SU-DHL-6 (cell line): ENCODE data around the gene HMCN2.

Experiments
- H2AFZ ChIP-seq: fragments of 200-600 bp; sonication (generic); 2 replicates; pipeline ENCODE4 v1.6.1; 2014; ENCODE audit warnings: low read depth, mild to moderate bottlenecking, moderate library complexity, mixed read lengths, antibody characterized with exemption, low read length; ENCODE audit not compliant: severe bottlenecking
- H3F3A ChIP-seq: fragments of 200-600 bp; shearing (Covaris generic); 2 replicates; pipeline ENCODE4 v1.6.0; 2016; ENCODE audit warnings: antibody characterized with exemption, mild to moderate bottlenecking; ENCODE audit not compliant: insufficient read depth
- H3K27ac ChIP-seq: fragments of 200-600 bp; sonication (generic); 2 replicates; pipeline ENCODE4 v1.5.1; 2016; ENCODE audit warnings: low read depth, mild to moderate bottlenecking, low read length, moderate library complexity, mixed read lengths
- H3K27me3 ChIP-seq: fragments of 200-600 bp; sonication (generic), shearing (Covaris generic); 2 replicates; pipeline ENCODE4 v1.6.0; 2014; ENCODE audit warnings: mild to moderate bottlenecking, low read length
- H3K36me3 ChIP-seq: fragments of 200-600 bp; sonication (generic); 2 replicates; pipeline ENCODE4 v1.6.1; 2014; ENCODE audit warnings: mild to moderate bottlenecking, low read length, mixed read lengths
- H3K4me2 ChIP-seq: fragments of 300-600, 200-600 bp; shearing (Covaris generic), sonication (generic); 2 replicates; pipeline ENCODE4 v1.6.0; 2014; ENCODE audit warnings: low read length, low read depth, mild to moderate bottlenecking; ENCODE audit not compliant: poor library complexity, severe bottlenecking
- H3K4me3 ChIP-seq: fragments of 200-600 bp; sonication (generic); 2 replicates; pipeline ENCODE4 v1.5.1; 2014; ENCODE audit warnings: antibody characterized with exemption, low read length, mild to moderate bottlenecking, mixed read lengths; ENCODE audit not compliant: insufficient read depth, poor library complexity, severe bottlenecking
- H3K79me2 ChIP-seq: fragments of 200-600 bp; sonication (generic); 2 replicates; pipeline ENCODE4 v1.6.1; 2014; ENCODE audit warnings: mild to moderate bottlenecking, low read length, moderate library complexity; ENCODE audit not compliant: insufficient read depth
- H3K9ac ChIP-seq: fragments of 200-600 bp; sonication (generic); 2 replicates; pipeline ENCODE4 v1.7.0; 2014; ENCODE audit warnings: mild to moderate bottlenecking, low read length
- H3K9me2 ChIP-seq: fragments of 200-600 bp; sonication (generic); replicated peaks from 2 replicates; pipeline ENCODE4 v1.6.1; 2014; ENCODE audit warnings: low read length; ENCODE audit not compliant: insufficient read depth
- H3K9me3 ChIP-seq: fragments of 200-600 bp; sonication (generic); 2 replicates; pipeline ENCODE4 v1.6.1; 2014; ENCODE audit warnings: low read length, mixed read lengths; ENCODE audit not compliant: insufficient read depth
- H4K20me1 ChIP-seq: fragments of 200-600 bp; sonication (generic); 2 replicates; pipeline ENCODE4 v1.6.1; 2014; ENCODE audit warnings: low read depth, mild to moderate bottlenecking, antibody characterized with exemption, low read length, moderate library complexity, mixed read lengths
- EZH2phosphoT487 ChIP-seq: fragments of 200-600 bp; sonication (generic), shearing (Covaris generic); conservative IDR thresholded peaks from 2 replicates; pipeline ENCODE4 v1.6.1; 2018; ENCODE audit warnings: mild to moderate bottlenecking, antibody characterized with exemption, low read length, moderate library complexity, mixed read lengths
- TF ChIP-seq, protein P1 (sequence below): fragments of 200-600 bp; sonication (generic); IDR thresholded peaks from one replicate; pipeline ENCODE4 v1.5.1; 2017; ENCODE audit warnings: antibody characterized with exemption, mild to moderate bottlenecking, low read length, moderate library complexity; ENCODE audit not compliant: insufficient read depth, poor library complexity, severe bottlenecking

Gene HMCN2

DNA sequence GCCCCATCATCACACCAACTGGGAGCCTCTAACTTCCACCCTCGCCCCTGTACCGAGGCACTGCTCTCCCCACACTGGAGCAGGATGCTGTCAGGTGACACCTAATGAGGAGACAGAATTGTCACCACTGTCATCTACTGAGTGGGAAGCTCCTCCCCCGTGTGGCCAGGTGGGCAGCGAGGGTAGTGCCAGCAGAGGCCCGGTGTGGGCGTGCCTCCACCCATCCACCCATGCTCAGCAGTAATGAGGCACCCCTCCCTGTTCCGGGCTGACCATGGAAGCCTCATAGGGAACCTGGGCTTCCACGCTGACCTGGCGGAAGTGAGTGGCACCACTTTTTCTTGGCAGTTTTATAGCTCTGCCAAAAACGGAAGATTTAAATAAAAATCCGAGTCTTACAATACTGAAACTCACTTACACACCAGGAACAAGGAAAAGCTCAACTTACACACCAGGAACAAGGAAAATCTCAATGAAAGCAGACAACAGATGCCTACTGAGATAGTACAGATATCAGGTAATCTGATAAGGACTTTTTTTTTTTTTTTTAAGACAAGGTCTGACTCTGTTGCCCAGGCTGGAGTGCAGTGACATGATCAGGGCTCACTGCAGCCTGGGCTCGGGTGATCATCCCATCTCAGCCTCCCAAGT lies 148.6 kb downstream of the HMCN2 start:
- Histone ChIP-seq H3K9ac (no peak overlapping the region), H3K79me2 (no peaks in the 10 kb centered on the region), H4K20me1 (no peaks in the 10 kb centered on the region), H3K4me2 (no peak overlapping the region), H2AFZ (no peak overlapping the region), H3K27me3 (no peaks in the 10 kb centered on the region), H3F3A (no peaks in the 10 kb centered on the region), H3K9me3 (no peaks in the 10 kb centered on the region), H3K36me3 (no peaks in the 10 kb centered on the region), H3K4me3 (no peak overlapping the region), H3K27ac (no peak overlapping the region), H3K9me2 (no peaks in the 10 kb centered on the region)
- TF ChIP-seq EZH2phosphoT487, result no peak
- TF ChIP-seq, protein P1, sequence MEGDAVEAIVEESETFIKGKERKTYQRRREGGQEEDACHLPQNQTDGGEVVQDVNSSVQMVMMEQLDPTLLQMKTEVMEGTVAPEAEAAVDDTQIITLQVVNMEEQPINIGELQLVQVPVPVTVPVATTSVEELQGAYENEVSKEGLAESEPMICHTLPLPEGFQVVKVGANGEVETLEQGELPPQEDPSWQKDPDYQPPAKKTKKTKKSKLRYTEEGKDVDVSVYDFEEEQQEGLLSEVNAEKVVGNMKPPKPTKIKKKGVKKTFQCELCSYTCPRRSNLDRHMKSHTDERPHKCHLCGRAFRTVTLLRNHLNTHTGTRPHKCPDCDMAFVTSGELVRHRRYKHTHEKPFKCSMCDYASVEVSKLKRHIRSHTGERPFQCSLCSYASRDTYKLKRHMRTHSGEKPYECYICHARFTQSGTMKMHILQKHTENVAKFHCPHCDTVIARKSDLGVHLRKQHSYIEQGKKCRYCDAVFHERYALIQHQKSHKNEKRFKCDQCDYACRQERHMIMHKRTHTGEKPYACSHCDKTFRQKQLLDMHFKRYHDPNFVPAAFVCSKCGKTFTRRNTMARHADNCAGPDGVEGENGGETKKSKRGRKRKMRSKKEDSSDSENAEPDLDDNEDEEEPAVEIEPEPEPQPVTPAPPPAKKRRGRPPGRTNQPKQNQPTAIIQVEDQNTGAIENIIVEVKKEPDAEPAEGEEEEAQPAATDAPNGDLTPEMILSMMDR, result no peak

DNA sequence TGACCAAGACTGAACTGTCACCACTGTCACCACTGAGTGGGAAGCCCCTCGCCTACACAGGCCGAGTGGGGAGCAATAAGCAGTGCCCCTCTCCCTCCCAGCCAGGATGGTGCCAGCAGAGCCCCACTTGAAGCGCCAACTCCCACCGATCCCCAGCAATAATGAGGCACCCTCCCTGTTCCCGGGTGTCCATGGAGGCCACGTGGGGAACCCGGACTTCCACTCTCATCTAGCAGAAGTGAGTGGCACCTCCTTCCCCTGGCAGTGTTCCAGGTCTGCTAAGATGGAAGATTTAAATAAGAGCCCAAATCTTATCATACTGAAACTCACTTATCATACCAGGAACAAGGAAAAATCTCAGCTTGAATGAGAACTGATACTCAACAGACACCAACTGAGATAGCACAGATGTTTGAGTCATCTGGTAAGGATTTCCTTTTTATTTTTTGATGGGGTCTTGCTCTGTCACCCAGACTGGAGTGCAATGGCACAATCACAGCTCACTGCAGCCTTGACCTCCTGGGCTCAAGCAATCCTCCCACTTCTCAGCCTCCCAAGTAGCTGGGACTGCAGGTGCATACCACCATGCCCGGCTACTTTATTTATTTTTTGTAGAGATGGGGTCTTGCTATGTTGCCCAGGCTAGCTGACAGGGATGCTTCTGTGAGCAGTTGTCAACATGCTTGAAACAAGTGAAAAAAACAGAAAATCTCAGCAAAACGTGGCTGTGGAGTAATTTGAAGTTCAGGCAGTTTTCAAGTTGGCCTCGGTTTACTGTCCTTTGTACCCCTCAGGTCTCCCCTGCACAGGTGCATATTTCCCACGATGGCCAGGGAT lies 149.6 kb downstream of the HMCN2 start:
- no peak overlapping the region for H3K4me2 ChIP-seq
- H3K79me2 ChIP-seq, result no peaks in the 10 kb centered on the region
- H3K9ac ChIP-seq, result no peak overlapping the region
- no peaks in the 10 kb centered on the region for H3K36me3 ChIP-seq
- H3K4me3 ChIP-seq, result no peak overlapping the region
- H3F3A ChIP-seq, result no peaks in the 10 kb centered on the region
- H3K27ac ChIP-seq, result no peak overlapping the region
- no peak overlapping the region for H2AFZ ChIP-seq
- no peaks in the 10 kb centered on the region for H4K20me1 ChIP-seq
- H3K27me3 ChIP-seq, result no peaks in the 10 kb centered on the region
- no peaks in the 10 kb centered on the region for H3K9me3 ChIP-seq
- TF ChIP-seq EZH2phosphoT487, result no peak
- TF ChIP-seq, protein P1, result no peak
- H3K9me2 ChIP-seq, result no peaks in the 10 kb centered on the region

DNA sequence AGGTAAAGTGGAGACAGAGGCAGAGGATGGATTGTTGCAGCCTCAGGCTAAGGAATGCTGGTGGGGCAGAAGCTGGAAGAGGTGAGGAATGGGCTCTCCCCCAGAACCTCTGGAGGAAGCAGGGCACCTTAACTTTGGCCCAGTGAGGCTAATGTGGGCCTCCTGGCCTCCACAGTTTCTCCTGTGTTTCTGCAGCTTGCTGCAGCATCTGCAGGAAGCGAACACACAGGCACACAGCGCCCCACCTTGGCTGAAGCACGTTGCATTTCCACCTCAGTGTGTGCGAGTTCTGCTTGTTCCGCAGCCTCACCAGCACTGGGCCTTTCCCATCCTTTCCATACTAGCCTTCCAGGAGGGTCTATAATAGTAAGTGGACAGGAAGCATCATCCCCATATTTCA lies 152.0 kb downstream of the HMCN2 start:
- Histone ChIP-seq H3K9me2 (no peaks in the 10 kb centered on the region), H4K20me1 (no peaks in the 10 kb centered on the region), H3K9ac (no peak overlapping the region), H3K4me2 (no peak overlapping the region), H3K9me3 (no peaks in the 10 kb centered on the region), H2AFZ (no peak overlapping the region), H3K79me2 (no peaks in the 10 kb centered on the region), H3K27me3 (no peaks in the 10 kb centered on the region), H3K4me3 (no peak overlapping the region), H3F3A (no peaks in the 10 kb centered on the region), H3K27ac (no peak overlapping the region), H3K36me3 (no peaks in the 10 kb centered on the region)
- TF ChIP-seq, protein P1, result no peak
- no peak for TF ChIP-seq EZH2phosphoT487
